K562 (cell line): Measurements from ENCODE around the gene CLEC17A. TPM values are rescaled to one million over a fixed set of nuclear protein-coding genes. Genes with fewer than 3 reads are reported as not detected.

Source experiments
- ATAC-seq: fragments of 200-7000 bp; cut with Tn5 transposase; 3 replicates; pipeline ENCODE4 v1.9.1; 2020; ENCODE audit warnings: moderate library complexity
- BruUV-seq: library from RNA; stranded (reverse); fragments of 400-500 nt; replicated peaks from 2 replicates; lab custom pipeline; 2021; lab: Mats Ljungman, UMichigan
- CTCF ChIA-PET: fragments of 300-600 bp; formaldehyde crosslinking; extraction: SDS; loops from one replicate; lab custom pipeline; 2021; ENCODE audit warnings: low intra/inter-chr PET ratio; lab: Yijun Ruan, JAX
- POLR2A ChIA-PET: fragments of 300-600, 350-650 bp; sonication (Branson Sonifier 250); formaldehyde crosslinking; extraction: SDS; loops from one replicate; lab custom pipeline; 2021; ENCODE audit warnings: antibody characterized with exemption, inconsistent platforms; lab: Yijun Ruan, JAX
- DNase-seq, 4 experiments: peaks; one replicate each; pipeline versions ENCODE4 v3.0.0 to v3.0.0-alpha.2; 2011 to 2018; ENCODE audit warnings: low spot score in 3 of 4, mixed read lengths in 3 of 4; ENCODE audit errors: extremely low read depth in 1 of 4
- FAIRE-seq: peaks from 2 replicates; lab custom pipeline; 2011; peaks lifted over from hg19 to GRCh38; lab: Jason Lieb, UNC
- H2AFZ ChIP-seq: 2 replicates; pipeline ENCODE4 v1.6.0; 2011; ENCODE audit warnings: low read depth, low read length, control low read depth, inconsistent platforms
- H3K27ac ChIP-seq: fragments of 200-600 bp; 3 replicates; pipeline ENCODE4 v1.8.0; 2011; ENCODE audit warnings: low read depth, mild to moderate bottlenecking, control low read depth, inconsistent platforms, low read length, moderate library complexity, mixed read lengths; ENCODE audit errors: extremely low read depth
- H3K27me3 ChIP-seq, 2 experiments: fragments of 300-600 bp in 1 of 2; 2 replicates in 1 of 2; 3 replicates in 1 of 2; pipeline versions ENCODE4 v1.6.0 to v1.8.0; 2011; ENCODE audit warnings: inconsistent platforms in 2 of 2, low read length in 2 of 2, mild to moderate bottlenecking in 1 of 2, mixed read lengths in 1 of 2, moderate library complexity in 1 of 2; ENCODE audit not compliant: control insufficient read depth in 2 of 2, insufficient read depth in 2 of 2
- H3K36me3 ChIP-seq: fragments of 300-600 bp; 3 replicates; pipeline ENCODE4 v1.8.0; 2011; ENCODE audit warnings: mild to moderate bottlenecking, low read length, inconsistent platforms; ENCODE audit not compliant: control insufficient read depth, insufficient read depth
- H3K4me1 ChIP-seq, 2 experiments: fragments of 200-600 bp in 1 of 2; replicated peaks in 1 of 2; 2 replicates in 1 of 2; 3 replicates in 1 of 2; pipeline versions ENCODE4 v1.5.1 to v1.8.0; 2011; ENCODE audit warnings: inconsistent platforms in 2 of 2, low read length in 2 of 2, mild to moderate bottlenecking in 1 of 2, mixed read lengths in 1 of 2, moderate library complexity in 1 of 2; ENCODE audit not compliant: control insufficient read depth in 2 of 2, insufficient read depth in 2 of 2
- H3K4me2 ChIP-seq: 2 replicates; pipeline ENCODE4 v1.6.1; 2011; ENCODE audit warnings: low read length, control low read depth, inconsistent platforms, mixed read lengths; ENCODE audit not compliant: insufficient read depth
- H3K4me3 ChIP-seq: fragments of 200-600 bp; sonication (generic), shearing (Covaris generic); 2 replicates; pipeline ENCODE4 v1.5.1; 2016; ENCODE audit warnings: control low read depth, inconsistent platforms
- H3K79me2 ChIP-seq: fragments of 200-600 bp; 3 replicates; pipeline ENCODE4 v1.8.0; 2011; ENCODE audit warnings: low read length, inconsistent platforms; ENCODE audit not compliant: control insufficient read depth, insufficient read depth
- H3K9ac ChIP-seq, 2 experiments: 2 replicates each; pipeline versions ENCODE4 v1.6.0 to v1.6.1; 2011; ENCODE audit warnings: low read depth in 2 of 2, low read length in 2 of 2, control low read depth in 1 of 2, inconsistent platforms in 1 of 2, mild to moderate bottlenecking in 1 of 2, mixed read lengths in 1 of 2; ENCODE audit not compliant: insufficient read depth in 1 of 2
- H3K9me1 ChIP-seq: one replicate; pipeline ENCODE4 v1.6.0; 2011; ENCODE audit warnings: inconsistent platforms, mild to moderate bottlenecking, low read length, moderate library complexity; ENCODE audit not compliant: control insufficient read depth, insufficient read depth
- H3K9me3 ChIP-seq: replicated peaks from 2 replicates; pipeline ENCODE4 v1.5.1; 2011; ENCODE audit warnings: low read depth, low read length, inconsistent platforms; ENCODE audit not compliant: control insufficient read depth, insufficient read depth
- H4K20me1 ChIP-seq: replicated peaks from 2 replicates; pipeline ENCODE4 v1.6.1; 2011; ENCODE audit warnings: low read length, inconsistent platforms, mixed read lengths; ENCODE audit not compliant: control insufficient read depth, insufficient read depth
- BCOR ChIP-seq: fragments of 450-650 bp; IDR thresholded peaks from 2 replicates; pipeline ENCODE4 v1.6.1; 2016
- CBFA2T2 ChIP-seq: fragments of 450-650 bp; conservative IDR thresholded peaks from 2 replicates; pipeline ENCODE4 v1.6.1; 2017; ENCODE audit warnings: mild to moderate bottlenecking
- CBX1 ChIP-seq: sonication (generic); IDR thresholded peaks from 2 replicates; pipeline ENCODE4 v1.6.1; 2016; ENCODE audit warnings: antibody characterized with exemption, low read depth, mild to moderate bottlenecking
- EGR1 ChIP-seq: fragments of 450-650 bp; conservative IDR thresholded peaks from 2 replicates; pipeline ENCODE4 v1.6.1; 2017; ENCODE audit warnings: mild to moderate bottlenecking
- EWSR1 ChIP-seq: fragments of 450-650 bp; IDR thresholded peaks from 2 replicates; pipeline ENCODE4 v1.6.1; 2018; ENCODE audit warnings: borderline replicate concordance, mild to moderate bottlenecking, low read depth, moderate library complexity; ENCODE audit not compliant: partially characterized antibody
- FOXP1 ChIP-seq: sonication (generic); formaldehyde crosslinking; IDR thresholded peaks from 2 replicates; pipeline ENCODE4 v1.8.0; 2022; ENCODE audit warnings: mild to moderate bottlenecking, missing genetic modification reagents
- HDAC1 ChIP-seq, 2 experiments: fragments of 450-650 bp; IDR thresholded peaks; 2 replicates each; pipeline ENCODE4 v1.6.1; 2016 to 2017; ENCODE audit warnings: inconsistent platforms in 1 of 2, mild to moderate bottlenecking in 1 of 2, moderate library complexity in 1 of 2
- KDM1A ChIP-seq, 2 experiments: fragments of 450-650 bp; IDR thresholded peaks; 2 replicates each; pipeline ENCODE4 v1.6.1; 2016; ENCODE audit warnings: mild to moderate bottlenecking in 2 of 2
- NCOA2 ChIP-seq, 2 experiments: fragments of 450-650 bp; IDR thresholded peaks; 2 replicates each; pipeline ENCODE4 v1.6.1; 2018; ENCODE audit warnings: mild to moderate bottlenecking in 2 of 2, moderate library complexity in 1 of 2; ENCODE audit not compliant: partially characterized antibody in 2 of 2
- NEUROD1 ChIP-seq: fragments of 150-350 bp; IDR thresholded peaks from 2 replicates; pipeline ENCODE4 v1.6.1; 2014; ENCODE audit warnings: borderline replicate concordance, low read length, low read depth; ENCODE audit not compliant: partially characterized antibody
- NFIC ChIP-seq: fragments of 450-650 bp; IDR thresholded peaks from 2 replicates; pipeline ENCODE4 v1.6.1; 2017; ENCODE audit warnings: mild to moderate bottlenecking, inconsistent platforms
- PTRF ChIP-seq: fragments of 450-650 bp; IDR thresholded peaks from 2 replicates; pipeline ENCODE4 v1.6.1; 2016; ENCODE audit warnings: mild to moderate bottlenecking, missing genetic modification characterization, missing compliant biosample characterization
- SMARCA5 ChIP-seq: fragments of 450-650 bp; IDR thresholded peaks from 2 replicates; pipeline ENCODE4 v1.6.1; 2016
- TEAD1 ChIP-seq, 2 experiments: fragments of 450-650 bp in 1 of 2; sonication (generic) in 1 of 2; formaldehyde crosslinking; IDR thresholded peaks; 2 replicates each; pipeline versions ENCODE4 v1.4.0 to v1.8.0; 2020 to 2022; ENCODE audit warnings: mild to moderate bottlenecking in 2 of 2, missing genetic modification reagents in 1 of 2
- USF1 ChIP-seq: sonication (generic); formaldehyde crosslinking; IDR thresholded peaks from 2 replicates; pipeline ENCODE4 v1.9.0; 2022; ENCODE audit warnings: mild to moderate bottlenecking, missing genetic modification reagents
- ZBTB33 ChIP-seq: sonication (generic); formaldehyde crosslinking; IDR thresholded peaks from 2 replicates; pipeline ENCODE4 v1.8.1; 2023; ENCODE audit warnings: mild to moderate bottlenecking, missing genetic modification reagents
- ZFP36 ChIP-seq: fragments of 150-350 bp; IDR thresholded peaks from 2 replicates; pipeline ENCODE4 v1.6.1; 2018; ENCODE audit warnings: low read length, low read depth; ENCODE audit not compliant: partially characterized antibody
- ZNF263 ChIP-seq: sonication (generic); formaldehyde crosslinking; IDR thresholded peaks from 2 replicates; pipeline ENCODE4 v1.8.0; 2022; ENCODE audit warnings: mild to moderate bottlenecking, missing genetic modification reagents, borderline replicate concordance
- ZNF830 ChIP-seq: fragments of 250-450 bp; sonication (Bioruptor Pico); IDR thresholded peaks from 2 replicates; pipeline ENCODE4 v1.5.0; 2021; ENCODE audit warnings: mild to moderate bottlenecking
- WGBS: fragments of 100-300 bp; shearing (Covaris generic); methylation state at CpG from one replicate; pipeline ENCODE4 v1.1.6; 2016; ENCODE audit warnings: low coverage, mixed read lengths; ENCODE audit not compliant: insufficient coverage; ENCODE audit errors: missing lambda C conversion rate; 5-methylcytosine and 5-hydroxymethylcytosine counted together
- in situ Hi-C: fragments of 300-500 bp; cut with MboI; formaldehyde crosslinking; loops from 4 replicates; pipeline ENCODE4 v1.15.0; 2018; ENCODE audit warnings: inconsistent platforms, mixed read lengths
- intact Hi-C: fragments of 100-400 bp; cut with micrococcal nuclease; formaldehyde crosslinking; loops from 2 replicates; pipeline ENCODE4 v1.14.2; 2022
- polyA plus RNA-seq, 8 experiments: library from polyadenylated mRNA; depleted of rRNA in 4 of 8; stranded (reverse) in 5 of 8; unstranded in 3 of 8; fragments of >200 nt; fragmentation: Nextera tagmentation in 2 of 8; fragmentation: Illumina TruSeq in 1 of 8; extraction: Ambion mirVana in 2 of 8; extraction: Trizol in 1 of 8; gene quantifications; 2 replicates each; pipeline versions ENCODE4 v1.2.1 to v1.2.3, GENCODE V29; 2011 to 2014; ENCODE audit warnings: inconsistent platforms in 1 of 8, missing spikeins in 1 of 8
- total RNA-seq, 7 experiments: library from RNA; depleted of rRNA in 6 of 7; stranded (reverse); fragments of >200 nt in 6 of 7; fragmentation: Illumina TruSeq in 2 of 7; extraction: Trizol in 2 of 7; gene quantifications; 2 replicates each; pipeline versions ENCODE4 v1.2.1 to v1.2.3, GENCODE V29; 2011 to 2021; ENCODE audit warnings: low replicate concordance in 1 of 7

The CLEC17A gene
- total and polyA plus RNA-seq, 9 of the 15 experiments (the other 6 are each of a cell fraction or from before 2014, with no cell fraction given): 0.03 TPM; not detected in 8

GRCh38 chr19:14555918-14556661 lies 26.8 kb upstream of the CLEC17A start:
- Histone ChIP-seq H3K4me1 (peaks cover 18 to 74% of the 10 kb centered on the region in 2 experiments; a peak in 4 of 5 replicates), H3K27ac (peak overlapping the region; percentile 44; the same call in 2 of the 3 replicates), H3K9me3 (no peaks in the 10 kb centered on the region), H3K27me3 (no peaks in the 10 kb centered on the region), H3K36me3 (peaks cover 9% of the 10 kb centered on the region; the same call in 1 of the 3 replicates), H3K4me3 (no peak overlapping the region), H3K79me2 (peaks cover 81% of the 10 kb centered on the region), H3K4me2 (peak overlapping the region; percentile 80; the same call in 1 of the 2 replicates), H4K20me1 (peaks cover 18% of the 10 kb centered on the region), H3K9ac (peak overlapping the region in 1 of 2 experiments; percentile 77; a peak in 2 of 4 replicates), H2AFZ (no peak overlapping the region), H3K9me1 (peaks cover 2% of the 10 kb centered on the region)
- ChIA-PET CTCF (no interaction called here), POLR2A (interaction anchor here (0.6 to 1.9 kb wide), 4 partner anchors 9 to 46 kb away, joined by 3 to 6 read pairs (median 5); partner anchors contain the start of gene DNAJB1)
- in situ Hi-C loops (no loop called here), intact Hi-C loops (loop anchor here (10.0 kb wide), 1 partner anchor 121 kb away; the partner anchor contains the start of gene PKN1)
- DNase-seq: no peak
- peak; percentile 69; the same call in 1 of the 2 replicates for TF ChIP-seq FOXP1 (CRISPR knock-in tag)
- no peak for TF ChIP-seq PTRF
- peak; percentile 80 for TF ChIP-seq NFIC
- 0 out of 4 replicates have a peak, but pooled peaks of 1 of the 2 experiments have one; percentile 17 for TF ChIP-seq TEAD1 (CRISPR knock-in tag; IDR thresholded peaks at IDR 0.05)
- TF ChIP-seq KDM1A (IDR thresholded peaks at IDR 0.05): peak; percentile 32 to 78; a peak in 3 of 4 replicates
- TF ChIP-seq BCOR: peak; percentile 78
- TF ChIP-seq HDAC1 (IDR thresholded peaks at IDR 0.05): 0 out of 4 replicates have a peak, but pooled peaks of 1 of the 2 experiments have one; percentile 18
- TF ChIP-seq SMARCA5: peak; percentile 79
- TF ChIP-seq NEUROD1: no peak
- no peak for TF ChIP-seq ZNF830 (CRISPR knock-in tag)
- 0 out of 2 replicates have a peak, but pooled peaks have one; percentile 35 for TF ChIP-seq ZNF263 (CRISPR knock-in tag)
- TF ChIP-seq CBFA2T2: no peak
- peak; percentile 37; the same call in 1 of the 2 replicates for TF ChIP-seq EGR1
- TF ChIP-seq USF1 (CRISPR knock-in tag): peak; percentile 29; the same call in 1 of the 2 replicates
- TF ChIP-seq ZBTB33 (CRISPR knock-in tag): peak; percentile 84
- 0 out of 2 replicates have a peak, but pooled peaks have one; percentile 43 for TF ChIP-seq CBX1
- TF ChIP-seq ZFP36: peak; percentile 72
- TF ChIP-seq EWSR1: no peak
- no peak for TF ChIP-seq NCOA2 (IDR thresholded peaks at IDR 0.05; ENCODE audit: partially characterized antibody in 2 of 2)
- BruUV-seq: no TSS peak
- peak; percentile 43 for ATAC-seq
- WGBS: 71% methylated on average over 11 of the region's 12 CpGs
- no peak for FAIRE-seq
